Ovary (tissue), 9 donors: Measurements from ENCODE around the gene LYRM4. TPM values are rescaled to one million over a fixed set of nuclear protein-coding genes. Genes with fewer than 3 reads are reported as not detected.

ENCODE experiments used
- DNase-seq, 5 donors: peaks; one replicate each; pipeline ENCODE4 v3.0.0-alpha.2; 2019 to 2020
- H3K27ac ChIP-seq, 2 donors: fragments of 200-600 bp; one replicate each; pipeline versions ENCODE4 v1.5.1 to v1.8.0; 2019 to 2022
- H3K27me3 ChIP-seq: fragments of 200-600 bp; one replicate; pipeline ENCODE4 v1.8.0; 2022
- H3K36me3 ChIP-seq: fragments of 200-600 bp; sonication (generic); one replicate; pipeline ENCODE4 v1.5.1; 2019
- H3K4me1 ChIP-seq: one replicate; pipeline ENCODE4 v1.8.1; 2013; ENCODE audit warnings: mild to moderate bottlenecking, moderate library complexity; ENCODE audit not compliant: insufficient read depth
- H3K4me3 ChIP-seq: fragments of 200-600 bp; sonication (generic); one replicate; pipeline ENCODE4 v1.5.1; 2017
- H3K9me3 ChIP-seq, 2 donors: fragments of 200-600 bp in 1 of 2; sonication (generic) in 1 of 2; one replicate each; pipeline versions ENCODE4 v1.5.1 to v1.8.1; 2013 to 2019; ENCODE audit warnings: mild to moderate bottlenecking in 1 of 2, moderate library complexity in 1 of 2
- CTCF ChIP-seq, 3 donors: fragments of 450-650 bp in 2 of 3; fragments of 200-600 bp in 1 of 3; IDR thresholded peaks; one replicate each; pipeline versions ENCODE4 v1.5.1 to v1.8.0; 2016 to 2022; ENCODE audit warnings: antibody characterized with exemption in 3 of 3, mild to moderate bottlenecking in 1 of 3
- EP300 ChIP-seq: sonication (generic); formaldehyde crosslinking; IDR thresholded peaks from one replicate; pipeline ENCODE4 v1.6.1; 2017; ENCODE audit warnings: antibody characterized with exemption
- POLR2A ChIP-seq: fragments of 450-650 bp; IDR thresholded peaks from one replicate; pipeline ENCODE4 v1.6.1; 2017; ENCODE audit warnings: antibody characterized with exemption, mild to moderate bottlenecking, moderate library complexity
- WGBS, 3 donors: extraction: QIAGEN DNeasy Blood & Tissue Kit in 1 of 3; methylation state at CpG; one replicate each; pipeline versions ENCODE4 v1.1.5 to v1.1.7; 2013 to 2017; 5-methylcytosine and 5-hydroxymethylcytosine counted together
- intact Hi-C, 4 donors: fragments of 100-400 bp; cut with DNase I; formaldehyde crosslinking; loops; one replicate each; pipeline versions ENCODE4 v1.11.0 to v1.15.1; 2022 to 2023
- polyA plus RNA-seq, 2 donors: library from polyadenylated mRNA; stranded (reverse); fragments of 200-250 nt in 1 of 2; fragments of 350-450 nt in 1 of 2; fragmentation: Illumina TruSeq in 1 of 2; extraction: RNeasy Lipid Tissue Mini Kit (QIAGEN cat#74804) in 1 of 2; gene quantifications; one replicate each; pipeline ENCODE4 v1.2.3, GENCODE V29; 2013 to 2014
- total RNA-seq, 7 donors: library from RNA; depleted of rRNA in 2 of 7; stranded (reverse); fragments of >200 nt in 2 of 7; fragmentation: NEBNext Ultra II Directional in 3 of 7; extraction: Animal tissue kit (Norgen Biotek cat#: 25700) in 3 of 7; gene quantifications; one replicate each; pipeline versions ENCODE4 v1.1.0 to v1.2.4, GENCODE V29; 2016 to 2023
- donor health status: DM: no; HTN: no; CAD: no; lungs with moderate emphysema.
- donor health status: DM: no; HTN: no; CAD: no.
- donor health status: Bipolar disorder and iron deficiency.
- donor health status: DM: yes; HTN: yes; CAD: no.
- donor health status: DM: no; HTN: no; CAD: no.
- donor health status: DM: yes; HTN: yes; CAD: no.

Gene LYRM4
- total and polyA plus RNA-seq, 9 donors: 28.0 to 38.2 (median 33.6) TPM

GRCh38 chr6:5146398-5146797 lies 114.4 kb downstream of the LYRM4 start:
- no peak overlapping the region for H3K4me3 ChIP-seq
- 82 to 91% (median 90%) methylated on average over 4 of the region's 4 CpGs for WGBS, 3 donors
- TF ChIP-seq EP300: no peak
- TF ChIP-seq CTCF (IDR thresholded peaks at IDR 0.05): no peak
- no peak for TF ChIP-seq POLR2A
- H3K4me1 ChIP-seq: no peaks in the 10 kb centered on the region
- no peaks in the 10 kb centered on the region for H3K36me3 ChIP-seq
- no peak overlapping the region for H3K27ac ChIP-seq
- intact Hi-C loops: loop anchor here in 1 of 4 donors (10.0 kb wide), 1 partner anchor 1398 kb away; no protein-coding TSS in a partner anchor
- DNase-seq: no peak
- H3K27me3 ChIP-seq: no peaks in the 10 kb centered on the region
- no peaks in the 10 kb centered on the region for H3K9me3 ChIP-seq

GRCh38 chr6:5143634-5144311 lies 117.0 kb downstream of the LYRM4 start:
- TF ChIP-seq CTCF (IDR thresholded peaks at IDR 0.05) (peak; percentile 70 to 96 (median 75)), EP300 (no peak), POLR2A (no peak)
- H3K36me3 ChIP-seq: no peaks in the 10 kb centered on the region
- intact Hi-C loops: loop anchor here (5.0 to 10.0 kb wide), 2 partner anchors 1401 to 1404 kb away; no protein-coding TSS in a partner anchor
- H3K4me1 ChIP-seq: no peaks in the 10 kb centered on the region
- 41 to 44% (median 42%) methylated on average over 9 of the region's 9 CpGs for WGBS, 3 donors
- peak; percentile 67 to 90 (median 86) for DNase-seq
- H3K4me3 ChIP-seq: no peak overlapping the region
- no peaks in the 10 kb centered on the region for H3K9me3 ChIP-seq
- no peak overlapping the region for H3K27ac ChIP-seq
- H3K27me3 ChIP-seq: no peaks in the 10 kb centered on the region

- no peak for DNase-seq
- Histone ChIP-seq H3K36me3 (no peaks in the 10 kb centered on the region), H3K27me3 (no peaks in the 10 kb centered on the region), H3K4me3 (no peak overlapping the region), H3K4me1 (no peaks in the 10 kb centered on the region), H3K27ac (no peak overlapping the region), H3K9me3 (no peaks in the 10 kb centered on the region)
- no peak for TF ChIP-seq CTCF (IDR thresholded peaks at IDR 0.05)
- no peak for TF ChIP-seq EP300
- TF ChIP-seq POLR2A: no peak
- WGBS, 3 donors: 91 to 96% (median 93%) methylated on average over 11 of the region's 11 CpGs
- intact Hi-C loops: loop anchor here (5.0 to 10.0 kb wide), 2 partner anchors 1402 to 1404 kb away; no protein-coding TSS in a partner anchor
These were observed 117.8 kb downstream of the LYRM4 start for GRCh38 chr6:5142915-5143314.

GRCh38 chr6:5142131-5142530 lies 118.6 kb downstream of the LYRM4 start:
- Histone ChIP-seq H3K4me1 (no peaks in the 10 kb centered on the region), H3K27me3 (no peaks in the 10 kb centered on the region), H3K4me3 (no peak overlapping the region), H3K9me3 (no peaks in the 10 kb centered on the region), H3K36me3 (no peaks in the 10 kb centered on the region), H3K27ac (no peak overlapping the region)
- TF ChIP-seq EP300 (no peak), POLR2A (no peak), CTCF (IDR thresholded peaks at IDR 0.05) (no peak)
- no peak for DNase-seq
- intact Hi-C loops: loop anchor here (5.0 to 10.0 kb wide), 2 partner anchors 1403 to 1405 kb away; no protein-coding TSS in a partner anchor
- WGBS, 3 donors: 98 to 100% (median 99%) methylated on average over 4 of the region's 4 CpGs
